B cell (primary cell): Measurements from ENCODE around the gene LSM7. TPM values are rescaled to one million over a fixed set of nuclear protein-coding genes. Genes with fewer than 3 reads are reported as not detected.

Source experiments
- ATAC-seq: fragments of 200-7000 bp; cut with Tn5 transposase; one replicate; pipeline ENCODE4 v1.10.0; 2021; ENCODE audit warnings: low read depth, mild to moderate bottlenecking, moderate number of reproducible peaks, moderate library complexity
- CTCF ChIA-PET: fragments of 350-600 bp; sonication (Branson Sonifier 250); formaldehyde crosslinking; loops from one replicate; lab custom pipeline; 2021; ENCODE audit warnings: antibody characterized with exemption, inconsistent platforms; lab: Charles Lee
- POLR2A ChIA-PET: fragments of 350-600 bp; sonication (Branson Sonifier 250); formaldehyde crosslinking; loops from one replicate; lab custom pipeline; 2021; ENCODE audit warnings: antibody characterized with exemption; lab: Charles Lee
- DNase-seq: peaks from one replicate; pipeline ENCODE4 v3.0.0; 2013
- H2AFZ ChIP-seq: 2 replicates; pipeline ENCODE4 v1.6.1; 2012; ENCODE audit warnings: mild to moderate bottlenecking, low read depth, low read length; ENCODE audit not compliant: insufficient read depth, poor library complexity, severe bottlenecking
- H3K27ac ChIP-seq, 2 donors: 1 replicate in 1 of 2; 2 replicates in 1 of 2; pipeline ENCODE4 v1.5.1; 2012 to 2013; ENCODE audit warnings: low read length in 2 of 2, mild to moderate bottlenecking in 2 of 2, moderate library complexity in 1 of 2
- H3K27me3 ChIP-seq, 4 experiments: fragments of 200-600 bp in 1 of 4; sonication (generic) in 1 of 4; replicated peaks in 1 of 4; 1 replicate in 2 of 4; 2 replicates in 2 of 4; pipeline versions ENCODE4 v1.6.1 to v1.7.0; 2013 to 2016; ENCODE audit warnings: low read length in 3 of 4, mild to moderate bottlenecking in 2 of 4, mixed read lengths in 1 of 4, moderate library complexity in 1 of 4; ENCODE audit not compliant: insufficient read depth in 4 of 4, control insufficient read depth in 3 of 4; ENCODE audit errors: control extremely low read depth in 1 of 4
- H3K36me3 ChIP-seq, 2 experiments: replicated peaks in 1 of 2; 1 replicate in 1 of 2; 2 replicates in 1 of 2; pipeline versions ENCODE4 v1.6.1 to v1.7.1; 2013; ENCODE audit warnings: low read length in 1 of 2; ENCODE audit not compliant: insufficient read depth in 2 of 2, control insufficient read depth in 1 of 2; ENCODE audit errors: control extremely low read depth in 1 of 2, extremely low read depth in 1 of 2
- H3K4me1 ChIP-seq, 2 donors: fragments of 200-600 bp in 1 of 2; sonication (generic) in 1 of 2; 1 replicate in 1 of 2; 2 replicates in 1 of 2; pipeline versions ENCODE4 v1.5.1 to v1.6.1; 2013 to 2017; ENCODE audit warnings: low read length in 2 of 2; ENCODE audit not compliant: control insufficient read depth in 2 of 2, insufficient read depth in 2 of 2
- H3K4me2 ChIP-seq: replicated peaks from 2 replicates; pipeline ENCODE3; 2012; ENCODE audit warnings: mild to moderate bottlenecking, low read depth, low read length; ENCODE audit not compliant: poor library complexity, severe bottlenecking
- H3K4me3 ChIP-seq, 5 experiments: fragments of 200-600 bp in 1 of 5; sonication (generic) in 1 of 5; 1 replicate in 3 of 5; 2 replicates in 2 of 5; pipeline versions ENCODE4 v1.5.1 to v1.7.0; 2011 to 2016; ENCODE audit warnings: low read length in 4 of 5, mild to moderate bottlenecking in 4 of 5, low read depth in 2 of 5, control low read depth in 1 of 5, moderate library complexity in 1 of 5; ENCODE audit not compliant: insufficient read depth in 1 of 5; ENCODE audit errors: control extremely low read depth in 1 of 5, extremely low read depth in 1 of 5
- H3K79me2 ChIP-seq: fragments of 200-600 bp; sonication (generic); one replicate; pipeline ENCODE4 v1.6.0; 2016; ENCODE audit warnings: low read length; ENCODE audit not compliant: control insufficient read depth, insufficient read depth
- H3K9ac ChIP-seq: fragments of 200-600 bp; sonication (generic); 2 replicates; pipeline ENCODE4 v1.6.1; 2017; ENCODE audit warnings: mild to moderate bottlenecking, low read length, moderate library complexity
- H3K9me3 ChIP-seq, 3 donors: one replicate each; pipeline versions ENCODE4 v1.6.1 to v1.7.1; 2013; ENCODE audit warnings: low read length in 2 of 3; ENCODE audit not compliant: control insufficient read depth in 2 of 3, insufficient read depth in 1 of 3; ENCODE audit errors: control extremely low read depth in 1 of 3
- H4K20me1 ChIP-seq: 2 replicates; pipeline ENCODE4 v1.6.0; 2012; ENCODE audit warnings: mild to moderate bottlenecking, low read length; ENCODE audit not compliant: insufficient read depth, control insufficient read depth, poor library complexity, severe bottlenecking
- H3K27ac Mint-ChIP-seq: one replicate; pipeline ENCODE4 v1.8.0; 2021; ENCODE audit warnings: mixed read lengths
- H3K27me3 Mint-ChIP-seq: one replicate; pipeline ENCODE4 v1.8.0; 2021; ENCODE audit warnings: mixed read lengths
- H3K4me1 Mint-ChIP-seq: one replicate; pipeline ENCODE4 v1.8.0; 2021; ENCODE audit warnings: mixed read lengths
- H3K4me3 Mint-ChIP-seq: one replicate; pipeline ENCODE4 v1.8.0; 2021; ENCODE audit warnings: mixed read lengths
- H3K9me3 Mint-ChIP-seq: one replicate; pipeline ENCODE4 v1.8.0; 2022; ENCODE audit warnings: mixed read lengths; ENCODE audit not compliant: insufficient read depth
- CTCF ChIP-seq: fragments of 200-600 bp; IDR thresholded peaks from one replicate; pipeline ENCODE4 v1.8.0; 2022; ENCODE audit warnings: antibody characterized with exemption, mild to moderate bottlenecking
- EZH2 ChIP-seq: IDR thresholded peaks from 2 replicates; pipeline ENCODE4 v1.6.1; 2012; ENCODE audit warnings: borderline replicate concordance, low read depth, mild to moderate bottlenecking, moderate library complexity, low read length; ENCODE audit not compliant: insufficient read depth, poor library complexity, severe bottlenecking
- WGBS: methylation state at CpG from one replicate; pipeline ENCODE4 v1.1.5; 2013; ENCODE audit warnings: missing lambda C conversion rate; ENCODE audit not compliant: insufficient coverage; 5-methylcytosine and 5-hydroxymethylcytosine counted together
- intact Hi-C: fragments of 100-400 bp; cut with micrococcal nuclease; formaldehyde crosslinking; loops from one replicate; pipeline ENCODE4 v1.10.0; 2022
- polyA plus RNA-seq: library from polyadenylated mRNA; depleted of rRNA; stranded (reverse); fragments of >200 nt; gene quantifications from 2 replicates; pipeline ENCODE4 v1.2.3, GENCODE V29; 2012
- total RNA-seq, 2 donors: library from RNA; stranded (reverse); fragments of 120-200 nt in 1 of 2; gene quantifications; 1 replicate in 1 of 2; 2 replicates in 1 of 2; pipeline versions ENCODE4 v1.2.3 to v1.2.4, GENCODE V29; 2013 to 2022

The LSM7 gene
- total and polyA plus RNA-seq, 2 donors (not counting 1 experiment from before 2014, with no cell fraction given) = 201 to 820 TPM

- Histone ChIP-seq H3K4me3 (no peak overlapping the region), H3K4me1 (peaks cover 6 to 17% of the 10 kb centered on the region in 2 donors), H3K27me3 (peaks cover 0 to 39% (median 15%) of the 10 kb centered on the region in 4 experiments), H2AFZ (no peak overlapping the region), H3K9ac (no peak overlapping the region), H3K9me3 (peaks cover 0 to 3% (median 0%) of the 10 kb centered on the region in 3 donors), H3K36me3 (no peaks in the 10 kb centered on the region), H3K4me2 (no peak overlapping the region), H4K20me1 (no peaks in the 10 kb centered on the region), H3K27ac (no peak overlapping the region), H3K79me2 (no peaks in the 10 kb centered on the region)
- H3K4me3 Mint-ChIP-seq = no peak overlapping the region
- H3K9me3 Mint-ChIP-seq = no peaks in the 10 kb centered on the region
- peaks cover 17% of the 10 kb centered on the region for H3K27me3 Mint-ChIP-seq
- H3K27ac Mint-ChIP-seq = no peak overlapping the region
- ChIA-PET CTCF (no interaction called here), POLR2A (interaction anchor here (0.7 kb wide), 1 partner anchor 15 kb away, joined by 3 read pairs; no protein-coding TSS in a partner anchor)
- intact Hi-C loops = no loop called here
- DNase-seq (no peak), ATAC-seq (no peak)
- TF ChIP-seq CTCF (no peak), EZH2 (no peak)
- WGBS = 89% methylated on average over 11 of the region's 11 CpGs
- H3K4me1 Mint-ChIP-seq = peaks cover 5% of the 10 kb centered on the region
Observed at GRCh38 chr19:2362046-2362969, 33.9 kb upstream of the LSM7 start.
